Loucy (cell line): ENCODE results near the gene HIP1.
"Not testable (repeated sequence)": the region's sequence is repeated elsewhere in the genome, so short reads cannot be mapped to it uniquely, and the experiment has no call there.

Source experiments
- H2AFZ ChIP-seq: fragments of 200-600 bp; sonication (generic); 2 replicates; pipeline ENCODE4 v1.6.0; 2016; ENCODE audit warnings: antibody characterized with exemption, mild to moderate bottlenecking, low read length, moderate library complexity
- H3F3A ChIP-seq: fragments of 200-600 bp; 2 replicates; pipeline ENCODE4 v1.6.0; 2016; ENCODE audit warnings: antibody characterized with exemption, low read depth, mild to moderate bottlenecking
- H3K27me3 ChIP-seq: fragments of 200-600 bp; sonication (generic); 2 replicates; pipeline ENCODE4 v1.6.1; 2014; ENCODE audit warnings: low read length, mild to moderate bottlenecking; ENCODE audit not compliant: insufficient read depth, poor library complexity, severe bottlenecking
- H3K36me3 ChIP-seq: fragments of 200-600 bp; sonication (generic); 2 replicates; pipeline ENCODE4 v1.6.1; 2016; ENCODE audit warnings: low read length; ENCODE audit not compliant: insufficient read depth
- H3K4me1 ChIP-seq: fragments of 200-600 bp; sonication (generic); 2 replicates; pipeline ENCODE4 v1.5.1; 2014; ENCODE audit warnings: low read length, mild to moderate bottlenecking; ENCODE audit not compliant: insufficient read depth, poor library complexity, severe bottlenecking
- H3K4me2 ChIP-seq: fragments of 200-600 bp; sonication (generic); 2 replicates; pipeline ENCODE4 v1.6.0; 2014; ENCODE audit warnings: antibody characterized with exemption, low read length, low read depth, mild to moderate bottlenecking; ENCODE audit not compliant: poor library complexity, severe bottlenecking
- H3K4me3 ChIP-seq: fragments of 200-600 bp; sonication (generic); 2 replicates; pipeline ENCODE4 v1.5.1; 2014; ENCODE audit warnings: low read length, mild to moderate bottlenecking, mixed read lengths; ENCODE audit not compliant: poor library complexity, severe bottlenecking
- H3K79me2 ChIP-seq: fragments of 200-600 bp; sonication (generic); 2 replicates; pipeline ENCODE4 v1.6.1; 2014; ENCODE audit warnings: low read length; ENCODE audit not compliant: insufficient read depth
- H3K9ac ChIP-seq: fragments of 200-600 bp; sonication (generic); 2 replicates; pipeline ENCODE4 v1.6.0; 2014; ENCODE audit warnings: mild to moderate bottlenecking, low read depth, low read length, moderate library complexity; ENCODE audit not compliant: poor library complexity, severe bottlenecking
- H3K9me2 ChIP-seq: fragments of 200-600 bp; sonication (generic); replicated peaks from 2 replicates; pipeline ENCODE4 v1.6.1; 2016; ENCODE audit warnings: low read depth, low read length, mixed read lengths
- H3K9me3 ChIP-seq: fragments of 200-600 bp; sonication (generic); 2 replicates; pipeline ENCODE4 v1.6.1; 2014; ENCODE audit warnings: mild to moderate bottlenecking, antibody characterized with exemption, low read length, low read depth; ENCODE audit not compliant: insufficient read depth
- H4K20me1 ChIP-seq: fragments of 200-600 bp; sonication (generic); 2 replicates; pipeline ENCODE4 v1.6.0; 2014; ENCODE audit warnings: antibody characterized with exemption, low read length, mild to moderate bottlenecking; ENCODE audit not compliant: insufficient read depth, poor library complexity, severe bottlenecking
- CTCF ChIP-seq: fragments of 200-600 bp; sonication (generic); conservative IDR thresholded peaks from 2 replicates; pipeline ENCODE4 v1.5.1; 2014; ENCODE audit warnings: mild to moderate bottlenecking, antibody characterized with exemption, low read length
- EZH2phosphoT487 ChIP-seq: fragments of 200-600 bp; IDR thresholded peaks from 2 replicates; pipeline ENCODE4 v1.6.1; 2018; ENCODE audit warnings: antibody characterized with exemption, mild to moderate bottlenecking, moderate library complexity, borderline replicate concordance

Gene HIP1

GRCh38 chr7:75719626-75720025 is 19.1 kb downstream of the HIP1 start:
- Histone ChIP-seq H3F3A (no peaks in the 10 kb centered on the region), H3K9me3 (no peaks in the 10 kb centered on the region), H2AFZ (no peak overlapping the region), H4K20me1 (no peaks in the 10 kb centered on the region), H3K9ac (no peak overlapping the region), H3K79me2 (no peaks in the 10 kb centered on the region), H3K9me2 (no peaks in the 10 kb centered on the region), H3K36me3 (no peaks in the 10 kb centered on the region), H3K4me3 (no peak overlapping the region), H3K4me2 (no peak overlapping the region), H3K27me3 (no peaks in the 10 kb centered on the region), H3K4me1 (no peaks in the 10 kb centered on the region)
- TF ChIP-seq CTCF (no peak), EZH2phosphoT487 (no peak)

- no peak overlapping the region for H3K9ac ChIP-seq
- H3K79me2 ChIP-seq, result no peaks in the 10 kb centered on the region
- H3K27me3 ChIP-seq, result no peaks in the 10 kb centered on the region
- H3K4me2 ChIP-seq, result no peak overlapping the region
- no peak overlapping the region for H2AFZ ChIP-seq
- H3K36me3 ChIP-seq, result no peaks in the 10 kb centered on the region
- H3K4me1 ChIP-seq, result no peaks in the 10 kb centered on the region
- H3K9me2 ChIP-seq, result no peaks in the 10 kb centered on the region
- H3K4me3 ChIP-seq, result no peak overlapping the region
- no peaks in the 10 kb centered on the region for H3K9me3 ChIP-seq
- TF ChIP-seq EZH2phosphoT487, result no peak
- TF ChIP-seq CTCF, result no peak
- no peaks in the 10 kb centered on the region for H4K20me1 ChIP-seq
- no peaks in the 10 kb centered on the region for H3F3A ChIP-seq
Observed at GRCh38 chr7:75718390-75719031, 20.2 kb downstream of the HIP1 start.

GRCh38 chr7:75717746-75718145 is 21.0 kb downstream of the HIP1 start:
- H4K20me1 ChIP-seq, H3K4me2 ChIP-seq, H3K27me3 ChIP-seq, H3K9me3 ChIP-seq, H3F3A ChIP-seq, H3K9me2 ChIP-seq, H3K4me1 ChIP-seq, H3K4me3 ChIP-seq, H2AFZ ChIP-seq, H3K36me3 ChIP-seq, H3K9ac ChIP-seq, H3K79me2 ChIP-seq: not testable (repeated sequence)

GRCh38 chr7:75716992-75717626 is 21.6 kb downstream of the HIP1 start:
- no peaks in the 10 kb centered on the region for H3K4me1 ChIP-seq
- no peaks in the 10 kb centered on the region for H3K27me3 ChIP-seq
- H3K4me2 ChIP-seq, result no peak overlapping the region
- H4K20me1 ChIP-seq, result no peaks in the 10 kb centered on the region
- no peaks in the 10 kb centered on the region for H3K9me3 ChIP-seq
- H3K36me3 ChIP-seq, result no peaks in the 10 kb centered on the region
- no peak overlapping the region for H3K4me3 ChIP-seq
- H3K79me2 ChIP-seq, result no peaks in the 10 kb centered on the region
- H2AFZ ChIP-seq, result no peak overlapping the region
- H3K9me2 ChIP-seq, result no peaks in the 10 kb centered on the region
- H3F3A ChIP-seq, result no peaks in the 10 kb centered on the region
- H3K9ac ChIP-seq, result no peak overlapping the region
- no peak for TF ChIP-seq CTCF
- no peak for TF ChIP-seq EZH2phosphoT487
